HG02798 (cell line): ENCODE results near the gene SLC13A3.

Source experiments
- ATAC-seq: cut with Tn5 transposase; IDR thresholded peaks from one replicate; pipeline ENCODE4 v1.9.1; 2021; ENCODE audit warnings: mild to moderate bottlenecking; ENCODE audit not compliant: unreplicated experiment, poor library complexity

The SLC13A3 gene

DNA sequence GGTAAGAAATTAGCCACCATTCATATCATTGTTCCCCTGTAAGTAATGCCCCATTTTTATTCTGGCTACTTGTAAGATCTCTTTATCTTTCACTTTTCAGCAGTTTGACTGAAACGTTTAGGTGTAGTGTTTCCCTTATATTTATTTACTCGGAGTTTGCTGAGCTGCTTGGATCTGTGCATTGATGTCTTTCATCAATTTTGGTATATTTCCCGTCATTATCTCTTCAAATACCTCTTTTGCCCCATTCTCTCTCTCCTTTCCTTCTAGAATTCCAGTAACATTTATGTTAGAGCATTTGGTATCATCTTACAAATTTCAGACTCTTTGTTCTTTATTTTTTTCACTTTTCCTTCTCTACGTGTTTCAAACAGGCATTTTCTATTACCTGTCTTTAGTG, 9.2 kb upstream of the SLC13A3 start:
- ATAC-seq = no peak

DNA sequence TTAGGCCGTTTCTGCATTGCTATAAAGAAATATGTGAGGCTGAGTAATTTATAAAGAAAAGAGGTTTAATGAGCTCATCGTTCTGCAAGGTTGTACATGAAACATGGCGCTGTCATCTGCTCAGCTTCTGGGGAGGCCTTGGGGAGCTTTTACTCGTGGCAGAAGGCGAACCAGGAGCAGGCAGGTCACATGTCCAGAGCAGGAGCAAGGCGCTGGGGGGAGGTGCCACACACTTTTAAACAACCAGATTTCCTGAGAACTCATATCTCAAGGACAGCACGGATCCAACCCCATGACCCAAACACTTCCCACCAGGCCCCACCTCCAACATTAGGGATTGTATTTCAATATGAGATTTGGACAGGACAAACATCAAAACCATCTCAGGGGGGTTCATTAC, 6.4 kb upstream of the SLC13A3 start:
- ATAC-seq = no peak

DNA sequence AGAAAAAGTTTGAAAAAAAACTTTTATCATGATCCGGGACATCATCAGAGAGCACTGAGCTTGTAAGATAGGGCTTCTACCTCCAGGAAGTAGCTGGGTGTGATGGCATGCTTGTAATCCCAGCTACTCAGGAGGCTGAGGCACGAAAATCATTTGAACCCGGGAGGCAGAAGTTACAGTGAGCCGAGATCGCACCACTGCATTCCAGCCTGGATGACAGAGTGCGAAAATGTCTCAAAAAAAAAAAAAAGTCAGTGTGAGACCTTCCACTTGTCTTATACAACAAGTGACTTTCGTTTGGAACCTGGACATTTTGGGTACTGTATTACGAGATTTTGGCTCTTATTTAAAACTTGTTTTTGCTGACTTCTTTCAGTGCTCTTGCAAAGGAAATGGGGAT, 5.9 kb upstream of the SLC13A3 start:
- ATAC-seq = no peak

DNA sequence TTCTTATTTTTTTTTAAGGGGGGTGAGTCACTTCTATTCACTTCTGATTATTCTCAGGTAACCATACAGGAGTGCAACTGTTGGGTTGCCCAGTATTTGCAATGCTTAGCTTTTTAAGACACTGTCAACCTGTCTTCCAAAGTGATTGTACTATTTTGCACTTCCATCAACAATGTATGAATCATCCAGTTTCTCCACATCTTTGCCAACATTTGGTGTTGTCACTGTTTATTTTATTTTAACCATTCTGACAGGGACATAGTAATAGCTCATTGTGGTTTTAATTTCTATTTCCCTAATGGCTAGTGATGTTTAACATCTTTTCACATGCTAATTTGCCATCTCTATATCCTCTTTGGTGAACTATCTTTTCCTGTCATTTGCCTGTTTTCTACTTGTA, 1.4 kb upstream of the SLC13A3 start:
- no peak for ATAC-seq

DNA sequence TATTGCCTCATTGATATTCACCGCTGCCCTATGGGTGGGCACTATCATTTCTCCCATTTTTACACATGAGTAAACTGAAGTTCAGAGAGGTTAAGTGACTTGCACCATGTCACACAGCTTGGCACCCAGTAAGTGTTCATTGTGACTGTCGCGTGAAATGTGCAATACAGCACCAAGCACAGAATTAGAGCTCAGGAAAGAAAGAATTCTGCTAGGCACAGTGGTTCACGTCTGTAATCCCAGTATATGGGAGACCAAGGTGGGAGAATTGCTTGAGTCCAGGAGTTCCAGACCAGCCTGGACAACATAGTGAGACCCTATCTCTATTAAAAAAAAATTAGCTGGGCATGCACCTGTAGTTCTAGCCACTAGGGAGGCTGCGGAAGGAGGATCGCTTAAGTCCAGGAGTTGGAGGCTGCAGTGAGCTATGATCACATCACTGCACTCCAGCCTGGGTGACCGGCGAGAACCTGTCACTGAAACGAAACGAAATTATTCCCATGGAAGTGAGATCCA, 626 bp downstream of the SLC13A3 start:
- no peak for ATAC-seq

DNA sequence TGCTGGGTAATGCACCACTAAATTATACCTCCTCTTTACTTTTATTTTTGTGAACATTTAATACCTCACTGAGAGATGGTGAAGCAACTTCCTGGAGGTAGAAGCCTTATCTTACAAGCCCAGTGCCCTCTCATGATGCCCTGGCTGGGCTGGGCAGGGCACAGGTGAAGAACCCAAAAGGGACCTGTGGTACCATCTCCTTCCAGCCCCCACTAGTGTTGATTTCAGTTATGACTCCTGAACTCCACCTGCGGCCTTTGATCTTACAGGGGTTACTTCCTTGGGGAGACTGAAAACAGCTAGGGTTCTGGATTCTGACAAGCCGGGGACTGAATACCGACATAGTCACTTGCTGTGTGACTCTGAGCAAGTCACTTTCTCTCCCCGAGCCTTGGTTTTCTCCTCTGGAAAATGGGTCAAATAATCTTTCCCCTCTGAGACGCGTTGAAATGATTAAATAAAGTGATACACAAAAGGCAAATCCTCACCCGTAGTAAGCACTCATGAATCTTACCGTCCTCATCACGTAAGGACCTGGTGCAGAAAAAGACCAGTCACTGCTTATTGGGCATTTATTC, 1.2 kb downstream of the SLC13A3 start:
- ATAC-seq = no peak

DNA sequence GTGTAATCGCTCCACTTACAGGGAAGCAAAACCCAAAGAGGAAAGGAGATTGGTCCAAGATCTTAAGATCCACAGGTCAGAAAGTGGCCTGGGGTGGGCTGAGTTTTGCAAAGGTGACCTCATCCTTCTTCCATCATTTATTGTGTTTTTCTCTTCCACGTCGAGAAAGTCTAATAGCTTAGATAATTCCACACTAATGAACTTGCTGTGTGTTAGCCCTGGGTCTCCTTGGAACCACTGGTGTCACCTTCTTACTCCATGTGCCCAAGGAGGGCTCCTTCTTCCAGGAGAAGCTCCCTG, 1.7 kb downstream of the SLC13A3 start:
- no peak for ATAC-seq

DNA sequence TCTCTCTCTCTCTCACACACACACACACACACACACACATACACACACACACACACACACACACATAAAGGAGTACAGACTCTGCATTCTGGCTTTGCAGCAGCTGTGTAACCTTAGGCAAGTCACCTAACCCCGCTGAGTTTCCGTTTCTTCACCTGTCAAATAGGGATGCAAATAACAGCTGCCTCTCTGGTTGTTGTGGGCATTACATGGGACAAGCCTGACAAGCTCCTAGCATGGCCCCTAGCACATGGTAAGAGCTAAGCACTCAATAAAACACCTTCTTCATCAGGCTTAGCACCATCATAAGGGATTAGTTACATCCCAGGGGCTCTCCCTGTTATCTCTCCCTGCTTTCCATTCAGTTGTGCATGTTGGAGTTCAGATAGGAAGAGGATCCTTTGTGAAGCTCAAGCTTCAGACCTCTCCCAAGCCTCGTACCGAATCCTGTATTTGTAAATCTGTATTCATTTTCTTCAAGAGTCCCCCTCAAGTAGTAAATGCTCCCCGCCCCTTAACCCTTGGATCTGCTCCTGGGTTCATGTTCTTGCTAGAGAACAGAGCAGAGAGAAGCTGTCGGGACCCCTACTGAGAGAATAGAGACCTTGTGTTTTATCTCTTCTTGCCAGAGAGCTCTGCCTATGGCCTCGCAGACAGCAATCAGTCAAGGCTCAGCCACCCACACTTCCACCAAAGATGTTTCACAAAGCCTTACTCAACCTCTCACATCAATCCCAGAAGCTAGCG, 2.2 kb downstream of the SLC13A3 start:
- no peak for ATAC-seq

DNA sequence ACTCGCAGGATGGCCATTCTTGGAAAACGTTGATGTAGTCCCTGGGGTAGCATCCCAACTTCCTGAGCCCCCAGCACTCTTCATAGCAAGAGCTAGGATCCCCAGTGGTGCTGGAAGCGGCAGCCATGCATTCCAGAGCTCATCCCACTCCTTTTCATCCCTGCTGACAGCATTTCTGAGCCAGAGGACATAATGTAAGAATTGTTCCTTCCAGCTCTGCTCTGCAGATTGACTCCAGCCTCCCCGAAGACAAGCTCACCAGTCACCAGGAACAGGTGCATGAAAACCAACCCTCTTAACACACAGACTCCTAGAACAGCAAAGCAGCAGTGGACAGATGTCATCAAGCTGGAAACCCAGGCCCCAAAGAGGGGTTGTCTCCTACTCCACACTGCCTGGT, 3.8 kb downstream of the SLC13A3 start:
- no peak for ATAC-seq

DNA sequence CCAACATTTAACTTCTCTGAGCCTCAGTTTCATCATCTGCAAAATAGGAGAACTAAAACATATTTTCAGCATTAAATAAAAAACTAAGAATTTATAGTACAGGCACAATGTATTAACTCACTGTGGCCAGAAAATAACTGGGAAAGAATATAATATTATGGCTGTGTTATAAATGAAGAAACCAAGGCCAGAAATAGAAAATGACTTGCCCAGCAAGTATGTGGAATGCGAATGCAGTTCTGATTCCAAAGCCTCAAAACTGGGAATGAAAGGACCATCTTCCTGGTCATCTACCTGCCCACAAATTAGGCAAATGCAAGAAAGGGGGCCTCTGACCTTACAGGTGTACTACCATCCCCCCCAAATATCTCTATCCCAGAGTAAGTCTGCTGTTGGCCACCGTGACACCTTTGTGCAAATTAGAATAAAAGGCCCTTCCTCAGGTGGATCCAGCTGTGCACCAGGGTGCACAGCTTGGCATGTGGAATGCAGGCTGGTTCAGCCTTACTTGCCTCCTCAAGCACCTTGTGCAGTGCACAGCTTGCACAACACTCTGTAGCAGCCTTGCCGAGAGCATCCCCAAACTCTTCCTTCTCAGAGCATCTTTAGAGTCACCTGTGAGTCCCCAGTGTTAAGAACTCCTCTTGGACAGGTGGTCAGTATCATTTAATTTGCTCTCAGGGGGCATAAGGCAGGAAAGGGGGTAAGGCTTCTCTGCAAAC, 4.4 kb downstream of the SLC13A3 start:
- no peak for ATAC-seq

DNA sequence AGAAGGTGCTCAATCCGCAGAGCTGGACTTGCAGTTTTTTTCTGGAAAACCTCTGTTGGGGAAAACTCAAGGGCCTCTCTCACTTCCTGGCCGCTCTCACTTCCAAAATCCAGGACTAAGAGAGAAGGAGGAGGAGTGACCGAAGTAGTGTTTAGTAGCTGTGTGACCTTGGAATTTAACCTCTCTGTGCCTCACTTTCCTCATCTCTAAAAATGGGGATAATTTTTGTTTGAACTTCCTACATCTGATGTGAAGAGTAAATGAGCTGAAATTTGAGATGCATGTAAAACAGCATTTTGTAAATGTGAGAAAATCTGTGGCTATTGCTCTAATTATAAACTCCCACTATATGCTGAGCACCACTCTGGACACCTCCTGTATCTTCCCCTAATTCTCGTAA, 5.1 kb downstream of the SLC13A3 start:
- no peak for ATAC-seq

DNA sequence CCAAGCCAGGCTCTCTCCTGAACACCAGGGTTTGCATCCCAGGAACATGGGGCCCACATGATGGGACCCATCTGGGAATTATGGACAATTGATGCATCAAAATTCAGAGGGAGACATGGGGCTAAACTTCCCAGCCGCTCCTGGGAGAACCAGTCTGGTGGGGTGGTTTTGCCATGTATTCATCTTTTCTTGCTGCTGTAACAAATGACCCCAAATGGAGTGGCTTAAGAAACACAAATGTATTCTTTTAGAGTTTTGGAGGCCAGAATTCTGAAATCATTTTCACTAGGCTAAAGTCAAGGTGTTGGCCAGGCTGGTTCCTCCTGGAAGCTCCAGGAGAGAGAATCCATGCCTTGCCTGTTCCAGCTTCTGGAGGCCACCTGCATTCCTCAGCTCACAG, 6.5 kb downstream of the SLC13A3 start:
- ATAC-seq = no peak

DNA sequence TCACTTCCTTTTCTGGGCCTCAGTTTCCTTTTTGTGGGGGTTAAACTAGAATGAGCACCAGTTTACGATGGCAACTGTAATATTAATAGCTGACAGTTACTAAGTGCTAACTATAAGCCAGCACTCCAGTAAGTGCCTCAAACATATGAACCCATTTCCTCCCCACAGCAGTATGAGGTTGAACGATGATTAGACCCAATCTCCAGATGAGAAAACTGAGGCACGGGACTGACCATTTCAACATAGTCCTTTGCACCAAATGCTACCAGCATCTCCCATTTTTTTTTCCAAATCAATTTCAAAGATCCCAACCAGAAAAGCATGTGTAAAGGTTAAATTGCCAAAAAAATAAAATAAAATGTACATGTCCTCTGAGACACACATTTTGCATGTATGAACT, 7.1 kb downstream of the SLC13A3 start:
- ATAC-seq = no peak

DNA sequence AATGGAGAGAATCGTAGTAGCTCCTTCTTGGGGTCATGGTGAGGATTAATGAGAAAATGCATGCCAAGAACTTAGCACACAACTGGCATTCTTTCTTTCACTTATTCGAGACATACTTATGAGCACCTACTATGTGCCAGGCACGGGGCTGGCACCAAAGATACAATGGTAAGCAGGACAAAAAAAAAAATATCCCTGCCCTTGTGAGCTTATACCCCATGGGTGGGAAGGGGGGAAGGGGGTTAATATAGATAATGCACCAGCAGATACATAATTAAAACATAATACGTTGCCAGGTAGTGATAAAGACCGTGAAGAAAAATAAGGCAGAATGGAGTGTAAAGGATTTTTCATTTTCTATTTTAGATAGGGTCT, 8.3 kb downstream of the SLC13A3 start:
- no peak for ATAC-seq

DNA sequence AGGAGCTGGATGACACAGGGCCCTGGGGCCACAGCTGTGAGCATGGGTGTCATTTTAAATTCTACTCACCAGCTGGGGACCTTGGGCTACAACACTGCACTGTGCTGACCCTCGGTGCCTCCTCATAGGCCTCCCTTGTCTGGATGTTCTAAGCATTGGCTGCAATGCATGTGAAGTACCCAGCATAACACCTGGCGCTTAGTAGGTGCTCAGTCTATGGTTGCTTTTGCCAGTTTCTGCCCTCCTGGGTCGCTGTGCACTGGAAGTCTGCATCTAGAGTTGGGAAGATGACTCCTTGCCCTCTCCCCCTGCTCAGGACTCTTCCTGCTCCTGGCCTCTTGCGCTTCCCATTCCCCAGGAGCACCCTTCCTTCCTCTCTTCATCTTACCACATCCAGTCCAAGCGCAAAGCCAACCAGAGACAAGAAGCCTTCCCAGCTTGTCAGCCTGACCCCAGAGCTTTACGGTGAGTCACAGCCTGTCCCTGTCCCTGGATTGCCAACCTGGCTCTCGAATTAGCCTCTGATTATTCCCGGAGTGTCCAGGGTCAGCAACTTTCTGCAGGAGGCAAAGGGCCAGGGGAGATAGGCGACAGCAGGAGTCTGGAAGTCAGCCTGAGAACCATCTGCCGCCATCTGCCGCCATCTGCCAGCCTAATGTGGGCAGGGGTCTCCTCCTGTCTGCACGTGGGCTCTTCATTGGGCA, 8.8 kb downstream of the SLC13A3 start:
- no peak for ATAC-seq

DNA sequence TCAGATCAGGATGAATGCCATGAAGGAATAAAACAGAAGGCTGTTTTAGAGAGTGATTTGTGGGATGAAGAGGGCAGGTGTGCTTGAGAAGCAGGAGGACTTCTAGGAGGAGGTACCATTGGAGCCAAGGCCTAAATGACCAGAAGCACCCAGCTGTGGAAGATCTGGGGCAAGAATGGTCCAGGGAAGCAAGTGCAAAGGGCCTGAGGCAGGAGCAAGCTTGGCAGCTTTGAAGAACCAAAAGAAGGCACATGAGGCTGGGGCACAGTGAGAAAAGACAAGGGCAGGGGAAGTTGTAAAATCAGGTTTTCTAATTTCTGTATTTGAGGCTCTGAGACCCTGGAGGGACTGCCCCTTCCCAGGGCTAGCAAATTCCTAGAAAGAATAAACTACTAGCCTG, 9.8 kb downstream of the SLC13A3 start:
- no peak for ATAC-seq

DNA sequence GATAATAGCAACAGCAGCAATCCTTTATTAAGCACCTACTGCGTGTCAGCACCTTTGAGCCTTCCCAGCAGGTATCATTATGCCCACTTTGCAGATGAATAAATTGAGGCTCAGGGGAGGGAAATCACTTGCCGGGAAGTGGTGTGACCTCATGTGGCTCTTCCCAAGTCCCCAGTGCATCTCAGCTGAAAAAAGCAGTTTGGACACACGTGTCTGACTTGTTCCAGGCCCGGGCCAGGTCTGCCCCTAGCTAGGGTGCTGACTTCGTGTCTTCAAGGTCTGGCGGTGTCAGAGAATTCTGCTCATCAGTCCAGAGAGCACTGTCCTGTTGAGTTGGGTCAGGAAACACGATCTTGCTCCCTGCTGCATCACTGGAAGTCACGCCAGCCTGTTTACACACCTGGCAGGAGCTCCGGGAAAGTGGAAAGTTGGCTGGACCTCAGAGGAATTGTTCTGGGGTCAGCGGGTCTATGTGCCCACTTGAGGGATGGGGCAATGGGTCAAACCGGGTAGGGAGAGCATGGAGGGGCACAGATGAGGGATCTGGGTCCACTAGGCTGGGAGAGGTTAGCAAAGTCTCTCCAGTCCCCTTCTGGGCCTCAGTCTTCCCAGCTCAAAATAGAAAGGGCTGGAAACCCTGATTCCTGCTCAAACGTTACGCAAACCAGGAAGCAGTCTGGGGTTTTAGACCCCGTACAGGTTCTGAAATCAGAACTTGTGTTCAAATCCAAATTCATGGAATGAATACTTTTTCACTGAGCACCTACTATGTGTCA, 10.5 kb downstream of the SLC13A3 start:
- no peak for ATAC-seq

DNA sequence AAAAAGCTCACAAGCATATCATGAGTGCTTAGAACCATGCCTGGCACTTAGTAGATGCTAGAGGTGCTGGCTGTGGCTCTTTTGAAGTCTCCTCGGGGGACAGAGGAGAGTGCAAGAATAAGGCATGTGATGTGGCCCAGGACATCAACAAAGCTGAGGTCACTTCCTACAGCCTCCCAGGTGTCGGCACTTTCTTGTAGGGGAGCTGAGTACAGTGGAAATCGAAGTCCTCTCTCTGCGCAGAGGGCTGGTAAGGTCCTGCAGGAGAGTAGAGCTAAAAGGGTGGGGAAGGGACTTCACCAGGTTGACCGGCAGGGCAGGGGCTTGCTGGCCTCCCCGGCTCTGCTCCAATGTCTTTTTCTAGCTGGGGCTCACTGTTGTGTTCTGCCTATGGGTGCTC, 11.2 kb downstream of the SLC13A3 start:
- no peak for ATAC-seq

DNA sequence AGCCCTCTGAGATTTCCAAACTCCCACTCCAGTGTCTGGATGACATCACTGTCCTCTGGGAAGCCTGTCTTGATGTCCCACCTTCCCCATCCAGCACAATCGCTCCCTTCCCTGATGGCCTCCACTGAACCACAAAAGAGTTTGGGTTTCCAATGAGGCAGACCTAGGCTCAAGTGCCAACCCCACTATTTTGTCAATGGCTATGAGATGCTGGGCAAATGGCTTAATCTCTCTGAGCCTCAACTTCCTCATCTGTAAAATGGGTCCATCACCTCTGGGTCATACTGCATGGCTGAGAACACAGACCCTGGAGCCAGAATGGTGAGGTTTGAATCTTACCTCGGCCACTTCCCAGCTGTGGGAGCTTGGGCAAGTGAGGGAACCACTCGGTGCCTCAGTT, 11.7 kb downstream of the SLC13A3 start:
- ATAC-seq = no peak

DNA sequence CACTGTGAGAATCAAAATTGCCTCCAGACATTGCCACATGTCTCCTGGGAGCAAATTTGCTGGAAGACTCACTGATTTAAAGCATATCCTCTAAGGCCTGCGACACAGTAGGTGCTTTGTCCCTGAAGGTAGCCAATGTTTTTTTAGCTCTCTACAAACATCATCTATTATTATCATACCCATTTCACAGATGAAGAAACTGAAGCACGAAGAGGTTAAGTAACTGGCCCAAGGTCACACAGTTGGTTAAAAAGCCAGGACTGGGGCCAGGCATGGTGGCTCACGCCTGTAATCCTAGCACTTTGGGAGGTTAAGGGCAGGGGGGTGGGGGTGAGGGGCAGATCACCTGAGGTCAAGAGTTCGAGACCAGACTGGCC, 12.4 kb downstream of the SLC13A3 start:
- ATAC-seq = no peak
